Measurements from ENCODE around the gene VPS45.
"Not testable (repeated sequence)": the region's sequence is repeated elsewhere in the genome, so short reads cannot be mapped to it uniquely, and the experiment has no call there.

VPS45 gene

GRCh38 chr1:150067184-150068108 lies at the start of gene VPS45:
VPS45 (plus strand) TSS chr1:150067776; CDS start chr1:150067858, 82 bp downstream.
- DNase-seq = peak; percentile 92
- in situ Hi-C loops (cut with HindIII; ENCODE audit: low pct_ligation_motif_present, low pct_unique_long_range_greater_than_20kb, low sequenced_read_pairs) = loop anchor here (10.0 kb wide), 1 partner anchor 103 kb away; no protein-coding TSS in a partner anchor

- DNase-seq = no peak
- in situ Hi-C loops (cut with HindIII; ENCODE audit: low pct_ligation_motif_present, low pct_unique_long_range_greater_than_20kb, low sequenced_read_pairs) = no loop called here
These were observed 49.4 kb upstream of the VPS45 start for GRCh38 chr1:150018165-150018564.

GRCh38 chr1:150020711-150021110 lies 46.9 kb upstream of the VPS45 start:
- in situ Hi-C loops (cut with HindIII; ENCODE audit: low pct_ligation_motif_present, low pct_unique_long_range_greater_than_20kb, low sequenced_read_pairs) = no loop called here

GRCh38 chr1:150021191-150021694 lies 46.3 kb upstream of the VPS45 start:
- in situ Hi-C loops (cut with HindIII; ENCODE audit: low pct_ligation_motif_present, low pct_unique_long_range_greater_than_20kb, low sequenced_read_pairs) = no loop called here
- DNase-seq = peak; percentile 60

More at GRCh38 chr1:150020711-150021110, 46.9 kb upstream of the VPS45 start:
- DNase-seq = no peak

- DNase-seq = no peak
- in situ Hi-C loops (cut with HindIII; ENCODE audit: low pct_ligation_motif_present, low pct_unique_long_range_greater_than_20kb, low sequenced_read_pairs) = no loop called here
These were observed 45.2 kb upstream of the VPS45 start for GRCh38 chr1:150022357-150022756.

GRCh38 chr1:150024156-150024555 lies 43.4 kb upstream of the VPS45 start:
- in situ Hi-C loops (cut with HindIII; ENCODE audit: low pct_ligation_motif_present, low pct_unique_long_range_greater_than_20kb, low sequenced_read_pairs) = no loop called here
- no peak for DNase-seq

- in situ Hi-C loops (cut with HindIII; ENCODE audit: low pct_ligation_motif_present, low pct_unique_long_range_greater_than_20kb, low sequenced_read_pairs) = no loop called here
- DNase-seq = no peak
These were observed 39.3 kb upstream of the VPS45 start for GRCh38 chr1:150028322-150028721.

GRCh38 chr1:150034336-150034735 lies 33.2 kb upstream of the VPS45 start:
- DNase-seq = no peak
- in situ Hi-C loops (cut with HindIII; ENCODE audit: low pct_ligation_motif_present, low pct_unique_long_range_greater_than_20kb, low sequenced_read_pairs) = no loop called here

GRCh38 chr1:150049926-150050325 lies 17.6 kb upstream of the VPS45 start:
- DNase-seq = no peak
- in situ Hi-C loops (cut with HindIII; ENCODE audit: low pct_ligation_motif_present, low pct_unique_long_range_greater_than_20kb, low sequenced_read_pairs) = no loop called here

- DNase-seq = no peak
- in situ Hi-C loops (cut with HindIII; ENCODE audit: low pct_ligation_motif_present, low pct_unique_long_range_greater_than_20kb, low sequenced_read_pairs) = no loop called here
These were observed 16.5 kb upstream of the VPS45 start for GRCh38 chr1:150051089-150051373.

GRCh38 chr1:150051905-150052412 lies 15.6 kb upstream of the VPS45 start:
- DNase-seq; in situ Hi-C loops (cut with HindIII; ENCODE audit: low pct_ligation_motif_present, low pct_unique_long_range_greater_than_20kb, low sequenced_read_pairs): not testable (repeated sequence)

GRCh38 chr1:150053926-150054325 lies 13.7 kb upstream of the VPS45 start:
- in situ Hi-C loops (cut with HindIII; ENCODE audit: low pct_ligation_motif_present, low pct_unique_long_range_greater_than_20kb, low sequenced_read_pairs) = no loop called here
- DNase-seq = no peak

GRCh38 chr1:150055507-150055906 lies 12.1 kb upstream of the VPS45 start:
- in situ Hi-C loops (cut with HindIII; ENCODE audit: low pct_ligation_motif_present, low pct_unique_long_range_greater_than_20kb, low sequenced_read_pairs); DNase-seq: not testable (repeated sequence)

GRCh38 chr1:150056407-150056806 lies 11.2 kb upstream of the VPS45 start:
- no peak for DNase-seq
- in situ Hi-C loops (cut with HindIII; ENCODE audit: low pct_ligation_motif_present, low pct_unique_long_range_greater_than_20kb, low sequenced_read_pairs) = no loop called here

GRCh38 chr1:150060260-150060659 lies 7.3 kb upstream of the VPS45 start:
- in situ Hi-C loops (cut with HindIII; ENCODE audit: low pct_ligation_motif_present, low pct_unique_long_range_greater_than_20kb, low sequenced_read_pairs) = loop anchor here (10.0 kb wide), 1 partner anchor 95 kb away; no protein-coding TSS in a partner anchor

GRCh38 chr1:150061632-150062101 lies 5.9 kb upstream of the VPS45 start:
- in situ Hi-C loops (cut with HindIII; ENCODE audit: low pct_ligation_motif_present, low pct_unique_long_range_greater_than_20kb, low sequenced_read_pairs) = loop anchor here (10.0 kb wide), 1 partner anchor 97 kb away; no protein-coding TSS in a partner anchor
- DNase-seq = peak; percentile 35

More at GRCh38 chr1:150060260-150060659, 7.3 kb upstream of the VPS45 start:
- DNase-seq = no peak

- no peak for DNase-seq
- in situ Hi-C loops (cut with HindIII; ENCODE audit: low pct_ligation_motif_present, low pct_unique_long_range_greater_than_20kb, low sequenced_read_pairs) = loop anchor here (10.0 kb wide), 1 partner anchor 97 kb away; no protein-coding TSS in a partner anchor
These were observed 5.5 kb upstream of the VPS45 start for GRCh38 chr1:150062113-150062512.

- in situ Hi-C loops (cut with HindIII; ENCODE audit: low pct_ligation_motif_present, low pct_unique_long_range_greater_than_20kb, low sequenced_read_pairs) = loop anchor here (10.0 kb wide), 1 partner anchor 101 kb away; no protein-coding TSS in a partner anchor
- DNase-seq = peak; percentile 21
These were observed 2.2 kb upstream of the VPS45 start for GRCh38 chr1:150065184-150065871.

- in situ Hi-C loops (cut with HindIII; ENCODE audit: low pct_ligation_motif_present, low pct_unique_long_range_greater_than_20kb, low sequenced_read_pairs) = loop anchor here (10.0 kb wide), 1 partner anchor 102 kb away; no protein-coding TSS in a partner anchor
- DNase-seq = no peak
These were observed 1.2 kb upstream of the VPS45 start for GRCh38 chr1:150066328-150066727.
